Esophagus squamous epithelium (tissue), 5 donors: ENCODE measurements around the gene SPATA9. TPM values are rescaled to one million over a fixed set of nuclear protein-coding genes. Genes with fewer than 3 reads are reported as not detected.

ENCODE experiments used
- DNase-seq: peaks from one replicate; lab custom pipeline; 2025; lab: John Stamatoyannopoulos, UW
- H3K27ac ChIP-seq, 4 donors: fragments of 200-600 bp; sonication (generic); one replicate each; pipeline ENCODE4 v1.5.1; 2016 to 2019; ENCODE audit warnings: mild to moderate bottlenecking in 1 of 4
- H3K27me3 ChIP-seq, 4 donors: fragments of 200-600 bp; sonication (generic); 1 replicate in 3 of 4; 2 replicates in 1 of 4; pipeline versions ENCODE4 v1.5.1 to v1.6.0; 2017 to 2021; ENCODE audit warnings: antibody characterized with exemption in 1 of 4
- H3K36me3 ChIP-seq, 3 donors: fragments of 200-600 bp; sonication (generic); one replicate each; pipeline ENCODE4 v1.5.1; 2016 to 2019
- H3K4me1 ChIP-seq, 3 donors: fragments of 200-600 bp; sonication (generic); one replicate each; pipeline ENCODE4 v1.5.1; 2017 to 2019
- H3K4me3 ChIP-seq, 4 donors: fragments of 200-600 bp; sonication (generic); 1 replicate in 3 of 4; 2 replicates in 1 of 4; pipeline ENCODE4 v1.5.1; 2016 to 2019; ENCODE audit warnings: mild to moderate bottlenecking in 2 of 4, moderate library complexity in 1 of 4
- H3K9me3 ChIP-seq, 3 donors: fragments of 200-600 bp; sonication (generic); one replicate each; pipeline ENCODE4 v1.5.1; 2016 to 2019
- CTCF ChIP-seq, 6 experiments: fragments of 450-650 bp in 4 of 6; fragments of 200-600 bp in 2 of 6; sonication (generic) in 2 of 6; IDR thresholded peaks; one replicate each; pipeline ENCODE4 v1.5.1; 2016 to 2019; ENCODE audit warnings: antibody characterized with exemption in 6 of 6, mild to moderate bottlenecking in 4 of 6, moderate library complexity in 4 of 6
- POLR2A ChIP-seq, 4 donors: fragments of 450-650 bp; IDR thresholded peaks; one replicate each; pipeline ENCODE4 v1.6.1; 2017; ENCODE audit warnings: antibody characterized with exemption in 4 of 4, mild to moderate bottlenecking in 4 of 4, moderate library complexity in 3 of 4
- WGBS, 2 donors: methylation state at CpG; one replicate each; pipeline ENCODE4 v1.1.5; 2018; 5-methylcytosine and 5-hydroxymethylcytosine counted together
- intact Hi-C: fragments of 100-400 bp; cut with DNase I; formaldehyde crosslinking; loops from one replicate; pipeline ENCODE4 v1.15.0; 2022
- total RNA-seq, 4 donors: library from RNA; depleted of rRNA; stranded (reverse); fragments of >200 nt; gene quantifications; one replicate each; pipeline ENCODE4 v1.1.0, GENCODE V29; 2016
- donor health status: DM: yes; HTN: yes; CAD: no.

The SPATA9 gene
- total RNA-seq, 4 donors from 2014 or later: not detected

- intact Hi-C loops: no loop called here
- WGBS, 2 donors: 50 to 60% methylated on average over 3 of the region's 3 CpGs
- H3K27me3 ChIP-seq: no peaks in the 10 kb centered on the region
Observed at GRCh38 chr5:95720094-95720786, 37.4 kb upstream of the SPATA9 start.

GRCh38 chr5:95718738-95719137 is 35.9 kb upstream of the SPATA9 start:
- intact Hi-C loops: no loop called here
- no peak for TF ChIP-seq POLR2A (IDR thresholded peaks at IDR 0.05)
- TF ChIP-seq CTCF (IDR thresholded peaks at IDR 0.05): no peak
- Histone ChIP-seq H3K4me1 (peaks cover 0 to 20% (median 0%) of the 10 kb centered on the region in 3 donors), H3K9me3 (no peaks in the 10 kb centered on the region), H3K27ac (no peak overlapping the region), H3K27me3 (no peaks in the 10 kb centered on the region), H3K4me3 (no peak overlapping the region), H3K36me3 (no peaks in the 10 kb centered on the region)
- no peak for DNase-seq
- 80 to 83% methylated on average over 2 of the region's 2 CpGs for whole genome bisulfite sequencing, 2 donors

More at GRCh38 chr5:95720094-95720786, 37.4 kb upstream of the SPATA9 start:
- Histone ChIP-seq H3K4me3 (no peak overlapping the region), H3K9me3 (no peaks in the 10 kb centered on the region), H3K4me1 (peaks cover 0 to 20% (median 0%) of the 10 kb centered on the region in 3 donors), H3K36me3 (no peaks in the 10 kb centered on the region), H3K27ac (peak overlapping the region in 3 of 4 donors; percentile 11 to 48 (median 39))
- TF ChIP-seq CTCF (IDR thresholded peaks at IDR 0.05): no peak
- no peak for DNase-seq

GRCh38 chr5:95718203-95718602 is 35.4 kb upstream of the SPATA9 start:
- H3K27me3 ChIP-seq: no peaks in the 10 kb centered on the region
- intact Hi-C loops: no loop called here
- 60 to 67% methylated on average over 2 of the region's 2 CpGs for WGBS, 2 donors

GRCh38 chr5:95717439-95717838 is 34.6 kb upstream of the SPATA9 start:
- H3K36me3 ChIP-seq: no peaks in the 10 kb centered on the region
- H3K4me3 ChIP-seq: no peak overlapping the region
- H3K27me3 ChIP-seq: no peaks in the 10 kb centered on the region
- intact Hi-C loops: no loop called here
- no peak for TF ChIP-seq POLR2A (IDR thresholded peaks at IDR 0.05)
- no peak for TF ChIP-seq CTCF (IDR thresholded peaks at IDR 0.05)
- no peaks in the 10 kb centered on the region for H3K9me3 ChIP-seq
- H3K27ac ChIP-seq: no peak overlapping the region
- 85 to 89% methylated on average over 2 of the region's 2 CpGs for WGBS, 2 donors
- peaks cover 0 to 20% (median 0%) of the 10 kb centered on the region in 3 donors for H3K4me1 ChIP-seq
- DNase-seq: no peak

More at GRCh38 chr5:95718203-95718602, 35.4 kb upstream of the SPATA9 start:
- H3K27ac ChIP-seq: no peak overlapping the region
- peaks cover 0 to 20% (median 0%) of the 10 kb centered on the region in 3 donors for H3K4me1 ChIP-seq
- H3K36me3 ChIP-seq: no peaks in the 10 kb centered on the region
- no peak for TF ChIP-seq POLR2A (IDR thresholded peaks at IDR 0.05)
- TF ChIP-seq CTCF (IDR thresholded peaks at IDR 0.05): no peak
- no peaks in the 10 kb centered on the region for H3K9me3 ChIP-seq
- no peak overlapping the region for H3K4me3 ChIP-seq
- DNase-seq: no peak

- Histone ChIP-seq H3K9me3 (no peaks in the 10 kb centered on the region), H3K36me3 (no peaks in the 10 kb centered on the region), H3K27ac (no peak overlapping the region), H3K4me1 (peaks cover 0 to 15% (median 0%) of the 10 kb centered on the region in 3 donors), H3K4me3 (no peak overlapping the region), H3K27me3 (no peaks in the 10 kb centered on the region)
- intact Hi-C loops: no loop called here
- no peak for DNase-seq
- WGBS, 2 donors: 74 to 78% methylated on average over 4 to 5 of the region's 5 CpGs
- no peak for TF ChIP-seq CTCF (IDR thresholded peaks at IDR 0.05)
- TF ChIP-seq POLR2A (IDR thresholded peaks at IDR 0.05): no peak
Observed at GRCh38 chr5:95715799-95716461, 33.1 kb upstream of the SPATA9 start.
